ENCODE data around the gene STK32B. TPM values are rescaled to one million over a fixed set of nuclear protein-coding genes. Genes with fewer than 3 reads are reported as not detected.

Gene STK32B
- total and polyA plus RNA-seq, 2 donors = 2.9 to 4.8 TPM

DNA sequence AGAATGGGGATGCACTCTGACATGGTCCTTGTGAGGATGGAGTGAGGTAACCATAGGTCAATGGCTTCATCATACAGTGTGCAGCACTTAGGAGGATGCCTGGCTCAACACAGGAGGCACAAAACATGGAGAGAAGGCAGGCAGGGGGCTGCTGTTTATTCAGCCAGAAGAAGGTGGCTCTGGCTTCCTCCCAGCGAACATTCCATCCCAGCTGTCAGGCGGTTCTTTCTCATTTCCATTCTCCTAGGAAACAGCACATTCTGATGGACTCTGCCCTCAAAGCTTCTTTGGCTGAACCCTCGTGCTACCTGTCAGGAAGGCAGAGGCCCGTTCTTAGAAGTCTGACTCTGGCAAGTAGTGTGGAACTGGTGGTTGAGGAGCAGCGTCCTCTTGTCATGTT is 18.6 kb downstream of the STK32B start:
- Histone ChIP-seq H3K27me3 (ENCODE audit: control insufficient read depth in 2 of 2, insufficient read depth in 1 of 2, low read length in 1 of 2) (no peaks in the 10 kb centered on the region), H3K9me3 (ENCODE audit: control insufficient read depth in 2 of 2, insufficient read depth in 1 of 2, low read length in 1 of 2) (peaks cover 4 to 6% of the 10 kb centered on the region in 2 donors), H3K4me3 (ENCODE audit: low read length in 2 of 2) (no peak overlapping the region), H3K4me1 (ENCODE audit: control insufficient read depth in 2 of 2, insufficient read depth in 2 of 2, low read length in 2 of 2) (no peaks in the 10 kb centered on the region), H3K27ac (ENCODE audit: low read depth in 1 of 2, low read length in 1 of 2) (no peak overlapping the region), H3K36me3 (ENCODE audit: control insufficient read depth in 2 of 2, insufficient read depth in 2 of 2, low read length in 1 of 2) (no peaks in the 10 kb centered on the region)
- DNase-seq (ENCODE audit: low read depth in 6 of 9, low spot score in 9 of 9) = no peak
- WGBS = 94% methylated on average over 5 of the region's 5 CpGs

GRCh38 chr4:5072948-5073347 is 21.7 kb downstream of the STK32B start:
- Histone ChIP-seq H3K4me3 (ENCODE audit: low read length in 2 of 2) (no peak overlapping the region), H3K9me3 (ENCODE audit: control insufficient read depth in 2 of 2, insufficient read depth in 1 of 2, low read length in 1 of 2) (peaks cover 4 to 6% of the 10 kb centered on the region in 2 donors), H3K27ac (ENCODE audit: low read depth in 1 of 2, low read length in 1 of 2) (no peak overlapping the region), H3K36me3 (ENCODE audit: control insufficient read depth in 2 of 2, insufficient read depth in 2 of 2, low read length in 1 of 2) (no peaks in the 10 kb centered on the region), H3K4me1 (ENCODE audit: control insufficient read depth in 2 of 2, insufficient read depth in 2 of 2, low read length in 2 of 2) (no peaks in the 10 kb centered on the region), H3K27me3 (ENCODE audit: control insufficient read depth in 2 of 2, insufficient read depth in 1 of 2, low read length in 1 of 2) (no peaks in the 10 kb centered on the region)
- no peak for DNase-seq (ENCODE audit: low read depth in 6 of 9, low spot score in 9 of 9)
- WGBS = 97% methylated on average over 1 of the region's 1 CpG

- Histone ChIP-seq H3K9me3 (ENCODE audit: control insufficient read depth in 2 of 2, insufficient read depth in 1 of 2, low read length in 1 of 2) (peaks cover 0 to 1% of the 10 kb centered on the region in 2 donors), H3K36me3 (ENCODE audit: control insufficient read depth in 2 of 2, insufficient read depth in 2 of 2, low read length in 1 of 2) (no peaks in the 10 kb centered on the region), H3K27ac (ENCODE audit: low read depth in 1 of 2, low read length in 1 of 2) (no peak overlapping the region), H3K4me3 (ENCODE audit: low read length in 2 of 2) (no peak overlapping the region), H3K27me3 (ENCODE audit: control insufficient read depth in 2 of 2, insufficient read depth in 1 of 2, low read length in 1 of 2) (no peaks in the 10 kb centered on the region), H3K4me1 (ENCODE audit: control insufficient read depth in 2 of 2, insufficient read depth in 2 of 2, low read length in 2 of 2) (no peaks in the 10 kb centered on the region)
- no peak for DNase-seq (ENCODE audit: low read depth in 6 of 9, low spot score in 9 of 9)
- 98% methylated on average over 3 of the region's 3 CpGs for WGBS
These were observed 26.7 kb downstream of the STK32B start for GRCh38 chr4:5078009-5078408.

DNA sequence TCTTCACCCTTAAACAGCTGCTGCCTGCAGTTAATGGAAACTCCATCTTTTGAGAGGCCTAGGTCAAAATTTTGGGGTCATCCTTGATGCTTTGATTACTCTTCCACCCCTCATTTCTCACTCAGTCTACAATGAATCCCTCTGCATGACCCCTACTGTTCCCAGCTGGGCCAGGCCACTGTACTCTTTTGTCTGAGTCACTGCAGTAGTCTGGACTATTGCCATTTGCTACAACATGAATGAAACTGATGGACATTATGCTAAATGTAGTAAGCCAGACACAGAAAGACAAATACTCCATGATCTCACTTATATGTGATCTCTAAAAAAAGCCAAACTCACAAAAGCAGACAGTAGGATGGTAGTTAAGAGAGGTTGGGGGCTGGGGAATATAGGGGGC is 28.3 kb downstream of the STK32B start:
- no peak overlapping the region for H3K4me3 ChIP-seq (ENCODE audit: low read length in 2 of 2)
- H3K9me3 ChIP-seq (ENCODE audit: control insufficient read depth in 2 of 2, insufficient read depth in 1 of 2, low read length in 1 of 2) = peaks cover 0 to 1% of the 10 kb centered on the region in 2 donors
- H3K27me3 ChIP-seq (ENCODE audit: control insufficient read depth in 2 of 2, insufficient read depth in 1 of 2, low read length in 1 of 2) = no peaks in the 10 kb centered on the region
- H3K4me1 ChIP-seq (ENCODE audit: control insufficient read depth in 2 of 2, insufficient read depth in 2 of 2, low read length in 2 of 2) = no peaks in the 10 kb centered on the region
- H3K36me3 ChIP-seq (ENCODE audit: control insufficient read depth in 2 of 2, insufficient read depth in 2 of 2, low read length in 1 of 2) = no peaks in the 10 kb centered on the region
- no peak overlapping the region for H3K27ac ChIP-seq (ENCODE audit: low read depth in 1 of 2, low read length in 1 of 2)
- no peak for DNase-seq (ENCODE audit: low read depth in 6 of 9, low spot score in 9 of 9)

DNA sequence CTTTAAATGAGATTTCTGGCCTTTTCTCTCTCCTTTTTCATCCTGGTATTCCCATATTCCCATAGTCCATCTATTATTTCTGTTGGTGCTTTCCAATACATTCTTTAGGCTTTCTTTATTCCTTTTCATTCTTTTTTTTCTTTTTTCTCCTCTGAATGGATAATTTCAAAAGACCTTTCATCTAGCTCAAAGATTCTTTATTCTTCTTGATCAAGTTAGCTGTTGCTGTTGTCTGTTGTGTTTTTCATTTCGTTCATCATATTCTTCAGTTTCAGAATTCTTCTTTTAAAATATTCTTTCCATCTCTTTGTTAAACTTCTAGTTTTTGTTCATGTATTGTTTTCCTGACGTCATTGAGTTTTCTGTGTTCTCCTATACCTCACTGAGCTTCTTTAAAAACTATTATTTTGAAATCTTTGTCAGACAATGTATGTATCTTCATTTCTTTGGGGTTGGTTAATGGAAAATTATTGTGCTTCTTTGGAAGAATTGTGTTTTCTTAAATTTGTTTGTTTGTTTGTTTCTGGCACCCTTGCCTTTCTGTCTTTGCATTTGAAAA is 30.2 kb downstream of the STK32B start:
- H3K9me3 ChIP-seq (ENCODE audit: control insufficient read depth in 2 of 2, insufficient read depth in 1 of 2, low read length in 1 of 2) = peaks cover 0 to 3% of the 10 kb centered on the region in 2 donors
- no peaks in the 10 kb centered on the region for H3K36me3 ChIP-seq (ENCODE audit: control insufficient read depth in 2 of 2, insufficient read depth in 2 of 2, low read length in 1 of 2)
- 94% methylated on average over 2 of the region's 2 CpGs for WGBS
- no peak for DNase-seq (ENCODE audit: low read depth in 6 of 9, low spot score in 9 of 9)
- no peak overlapping the region for H3K27ac ChIP-seq (ENCODE audit: low read depth in 1 of 2, low read length in 1 of 2)
- no peaks in the 10 kb centered on the region for H3K27me3 ChIP-seq (ENCODE audit: control insufficient read depth in 2 of 2, insufficient read depth in 1 of 2, low read length in 1 of 2)
- H3K4me3 ChIP-seq (ENCODE audit: low read length in 2 of 2) = no peak overlapping the region
- H3K4me1 ChIP-seq (ENCODE audit: control insufficient read depth in 2 of 2, insufficient read depth in 2 of 2, low read length in 2 of 2) = no peaks in the 10 kb centered on the region

GRCh38 chr4:5082376-5082775 is 31.1 kb downstream of the STK32B start:
- no peak for DNase-seq (ENCODE audit: low read depth in 6 of 9, low spot score in 9 of 9)
- Histone ChIP-seq H3K9me3 (ENCODE audit: control insufficient read depth in 2 of 2, insufficient read depth in 1 of 2, low read length in 1 of 2) (peaks cover 0 to 3% of the 10 kb centered on the region in 2 donors), H3K4me3 (ENCODE audit: low read length in 2 of 2) (no peak overlapping the region), H3K4me1 (ENCODE audit: control insufficient read depth in 2 of 2, insufficient read depth in 2 of 2, low read length in 2 of 2) (no peaks in the 10 kb centered on the region), H3K27ac (ENCODE audit: low read depth in 1 of 2, low read length in 1 of 2) (no peak overlapping the region), H3K36me3 (ENCODE audit: control insufficient read depth in 2 of 2, insufficient read depth in 2 of 2, low read length in 1 of 2) (no peaks in the 10 kb centered on the region), H3K27me3 (ENCODE audit: control insufficient read depth in 2 of 2, insufficient read depth in 1 of 2, low read length in 1 of 2) (no peaks in the 10 kb centered on the region)
- 95% methylated on average over 2 of the region's 2 CpGs for WGBS

GRCh38 chr4:5084911-5085475 is 33.7 kb downstream of the STK32B start:
- no peaks in the 10 kb centered on the region for H3K27me3 ChIP-seq (ENCODE audit: control insufficient read depth in 2 of 2, insufficient read depth in 1 of 2, low read length in 1 of 2)
- H3K4me3 ChIP-seq (ENCODE audit: low read length in 2 of 2) = no peak overlapping the region

GRCh38 chr4:5086535-5086934 is 35.3 kb downstream of the STK32B start:
- Histone ChIP-seq H3K4me3 (ENCODE audit: low read length in 2 of 2) (no peak overlapping the region), H3K4me1 (ENCODE audit: control insufficient read depth in 2 of 2, insufficient read depth in 2 of 2, low read length in 2 of 2) (no peaks in the 10 kb centered on the region), H3K27ac (ENCODE audit: low read depth in 1 of 2, low read length in 1 of 2) (no peak overlapping the region), H3K36me3 (ENCODE audit: control insufficient read depth in 2 of 2, insufficient read depth in 2 of 2, low read length in 1 of 2) (no peaks in the 10 kb centered on the region), H3K9me3 (ENCODE audit: control insufficient read depth in 2 of 2, insufficient read depth in 1 of 2, low read length in 1 of 2) (peaks cover 0 to 3% of the 10 kb centered on the region in 2 donors), H3K27me3 (ENCODE audit: control insufficient read depth in 2 of 2, insufficient read depth in 1 of 2, low read length in 1 of 2) (no peaks in the 10 kb centered on the region)
- WGBS = 97% methylated on average over 1 of the region's 1 CpG
- no peak for DNase-seq (ENCODE audit: low read depth in 6 of 9, low spot score in 9 of 9)

More at GRCh38 chr4:5084911-5085475, 33.7 kb downstream of the STK32B start:
- no peaks in the 10 kb centered on the region for H3K4me1 ChIP-seq (ENCODE audit: control insufficient read depth in 2 of 2, insufficient read depth in 2 of 2, low read length in 2 of 2)
- 91% methylated on average over 3 of the region's 3 CpGs for WGBS
- no peaks in the 10 kb centered on the region for H3K36me3 ChIP-seq (ENCODE audit: control insufficient read depth in 2 of 2, insufficient read depth in 2 of 2, low read length in 1 of 2)
- no peak overlapping the region for H3K27ac ChIP-seq (ENCODE audit: low read depth in 1 of 2, low read length in 1 of 2)
- DNase-seq (ENCODE audit: low read depth in 6 of 9, low spot score in 9 of 9) = no peak
- peaks cover 0 to 3% of the 10 kb centered on the region in 2 donors for H3K9me3 ChIP-seq (ENCODE audit: control insufficient read depth in 2 of 2, insufficient read depth in 1 of 2, low read length in 1 of 2)

- H3K27me3 ChIP-seq (ENCODE audit: control insufficient read depth in 2 of 2, insufficient read depth in 1 of 2, low read length in 1 of 2) = no peaks in the 10 kb centered on the region
These were observed 45.0 kb downstream of the STK32B start for GRCh38 chr4:5096261-5096660.

More at GRCh38 chr4:5096261-5096660, 45.0 kb downstream of the STK32B start:
- Histone ChIP-seq H3K9me3 (ENCODE audit: control insufficient read depth in 2 of 2, insufficient read depth in 1 of 2, low read length in 1 of 2) (no peaks in the 10 kb centered on the region), H3K36me3 (ENCODE audit: control insufficient read depth in 2 of 2, insufficient read depth in 2 of 2, low read length in 1 of 2) (no peaks in the 10 kb centered on the region), H3K4me1 (ENCODE audit: control insufficient read depth in 2 of 2, insufficient read depth in 2 of 2, low read length in 2 of 2) (no peaks in the 10 kb centered on the region), H3K27ac (ENCODE audit: low read depth in 1 of 2, low read length in 1 of 2) (no peak overlapping the region), H3K4me3 (ENCODE audit: low read length in 2 of 2) (no peak overlapping the region)
- DNase-seq (ENCODE audit: low read depth in 6 of 9, low spot score in 9 of 9) = no peak
- WGBS = 89% methylated on average over 8 of the region's 8 CpGs
